HG03175 (cell line): ENCODE results near the gene ALPK1.
"Not testable (repeated sequence)": the region's sequence is repeated elsewhere in the genome, so short reads cannot be mapped to it uniquely, and the experiment has no call there.

Experiments used
- ATAC-seq: cut with Tn5 transposase; IDR thresholded peaks from one replicate; pipeline ENCODE4 v1.9.1; 2021; ENCODE audit warnings: mild to moderate bottlenecking, moderate library complexity; ENCODE audit not compliant: unreplicated experiment

ALPK1 gene

DNA sequence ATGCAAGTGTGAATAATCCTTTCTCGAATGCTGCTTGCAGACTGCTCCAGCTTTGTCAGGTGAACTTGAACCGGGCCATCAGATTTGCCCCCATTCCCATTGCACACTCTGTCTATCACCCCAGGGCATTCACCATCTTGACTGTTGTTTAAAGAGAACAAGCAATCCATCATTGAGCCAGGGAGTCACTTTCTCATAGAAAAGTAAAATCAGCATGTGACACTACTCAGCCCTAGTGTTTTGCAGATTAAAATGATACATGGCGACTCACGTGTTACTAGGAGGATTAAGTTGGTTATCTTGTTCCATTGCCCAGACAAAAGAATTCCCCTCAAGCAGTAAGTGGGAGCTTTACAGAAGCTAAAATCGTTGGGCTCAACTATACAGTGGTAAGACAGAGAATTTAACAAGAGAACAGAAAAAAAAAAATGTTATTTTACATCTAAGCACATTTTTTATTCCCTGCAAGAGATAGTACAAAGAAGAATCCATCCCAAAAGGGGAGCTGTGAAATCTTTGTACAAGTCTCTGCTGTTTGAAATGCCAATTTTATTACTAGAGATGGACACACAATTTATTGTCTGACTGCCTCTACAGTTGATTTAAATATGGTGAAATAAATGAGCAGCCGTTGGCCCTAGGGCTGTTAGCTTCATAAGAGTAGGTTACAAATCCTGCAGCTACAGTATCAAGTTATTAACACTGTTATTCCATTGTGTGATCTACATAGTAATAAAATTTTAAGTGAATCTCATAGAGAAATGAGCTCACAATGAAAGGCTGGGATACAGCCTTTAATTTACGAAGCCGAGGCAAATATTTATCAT lies 151.3 kb downstream of the ALPK1 start:
- no peak for ATAC-seq

- ATAC-seq, result no peak
These were observed 152.5 kb downstream of the ALPK1 start for GRCh38 chr4:112449708-112450107.

DNA sequence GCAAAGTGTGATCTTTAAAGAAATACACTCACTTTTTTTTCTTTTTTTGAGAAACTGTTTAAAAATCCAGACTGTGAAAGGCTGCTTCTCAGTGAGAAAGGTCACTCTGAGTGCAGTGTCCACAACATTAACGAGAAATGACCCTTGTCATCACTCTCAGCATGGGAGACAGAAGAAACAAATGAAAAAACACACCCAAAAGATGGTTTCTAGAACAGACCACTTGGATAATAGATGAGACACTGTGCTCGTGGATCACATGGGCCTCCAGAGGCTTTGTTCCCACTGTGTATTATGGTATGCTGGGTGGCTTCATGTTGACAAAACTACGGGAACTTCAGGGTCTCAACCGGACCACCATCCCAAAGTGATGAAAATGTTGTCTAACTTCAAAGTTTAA lies 153.9 kb downstream of the ALPK1 start:
- ATAC-seq, result no peak

GRCh38 chr4:112451831-112452230 lies 154.7 kb downstream of the ALPK1 start:
- ATAC-seq, result no peak

DNA sequence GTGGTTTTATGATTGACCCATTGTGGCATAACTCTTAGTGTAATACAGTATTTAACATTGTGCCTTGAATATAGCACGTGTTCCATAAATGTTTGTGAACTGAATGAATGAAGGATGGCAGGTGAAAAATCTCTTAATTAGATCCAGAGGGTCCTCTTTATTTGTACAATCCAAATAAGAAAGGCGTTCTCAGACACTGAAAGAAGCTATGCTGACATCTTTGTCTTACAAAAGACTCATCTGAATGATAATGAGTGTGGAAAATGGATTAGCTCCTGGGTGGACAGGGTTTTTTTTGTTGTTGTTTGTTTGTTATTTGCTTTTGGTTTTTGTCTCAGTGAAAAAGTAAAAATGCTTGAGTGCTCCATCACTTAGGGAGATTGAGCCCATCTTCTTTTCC lies 156.2 kb downstream of the ALPK1 start:
- no peak for ATAC-seq

- no peak for ATAC-seq
These were observed 175.1 kb downstream of the ALPK1 start for GRCh38 chr4:112472318-112472717.

DNA sequence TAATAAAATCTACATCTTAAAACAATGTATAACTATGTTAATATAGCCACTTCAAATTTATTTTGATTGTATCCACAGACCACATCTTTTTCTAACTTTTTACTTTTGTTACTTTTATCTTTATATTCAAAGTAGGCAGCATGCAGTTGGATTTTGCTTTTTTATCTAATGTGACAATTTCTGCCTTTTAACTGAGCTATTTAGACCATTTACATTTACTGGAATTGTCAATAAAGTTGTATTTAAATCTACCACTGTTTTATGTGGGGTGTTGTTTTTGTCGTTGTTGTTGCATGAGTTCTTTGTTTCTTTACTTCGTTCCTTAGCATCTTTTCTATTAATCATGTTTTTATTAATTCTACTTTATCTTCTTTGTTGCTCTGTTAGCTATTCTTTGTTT lies 176.8 kb downstream of the ALPK1 start:
- no peak for ATAC-seq

- no peak for ATAC-seq
These were observed 188.8 kb downstream of the ALPK1 start for GRCh38 chr4:112485930-112486329.

DNA sequence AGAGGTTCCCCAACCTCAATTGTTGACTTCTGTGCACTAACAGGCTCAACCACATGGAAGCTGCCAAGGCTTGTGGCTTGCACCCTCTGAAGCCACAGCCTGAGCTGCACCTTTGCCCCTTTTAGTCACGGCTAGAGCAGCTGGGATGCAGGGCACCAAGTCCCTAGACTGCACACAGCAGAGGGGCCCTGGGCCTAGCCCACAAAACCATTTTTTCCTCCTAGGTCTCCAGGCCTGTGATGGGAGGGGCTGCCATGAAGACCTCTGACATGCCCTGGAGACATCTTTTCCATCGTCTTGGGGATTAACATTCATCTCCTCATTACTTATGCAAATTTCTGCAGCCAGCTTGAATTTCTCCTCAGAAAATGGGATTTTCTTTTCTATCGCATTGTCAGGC lies 193.6 kb downstream of the ALPK1 start:
- not testable (repeated sequence) for ATAC-seq
